HepG2 (cell line): Measurements from ENCODE around the gene CCDC50. TPM values are rescaled to one million over a fixed set of nuclear protein-coding genes. Genes with fewer than 3 reads are reported as not detected.
A peak's percentile ranks its signal among the peaks of the same experiment; 100 is the strongest.

Source experiments
- ARID2 ChIP-seq: sonication (generic); formaldehyde crosslinking; IDR thresholded peaks from 2 replicates; pipeline ENCODE4 v1.8.1; 2022; ENCODE audit warnings: mild to moderate bottlenecking, missing genetic modification reagents, borderline replicate concordance
- CSRNP1 ChIP-seq: sonication (generic); formaldehyde crosslinking; IDR thresholded peaks from 2 replicates; pipeline ENCODE4 v1.8.1; 2023; ENCODE audit warnings: mild to moderate bottlenecking, missing genetic modification reagents
- GPN1 ChIP-seq: sonication (generic); formaldehyde crosslinking; IDR thresholded peaks from 2 replicates; pipeline ENCODE4 v1.5.1; 2020; ENCODE audit warnings: missing genetic modification reagents, borderline replicate concordance
- HNRNPLL ChIP-seq: fragments of 200-400 bp; formaldehyde crosslinking; IDR thresholded peaks from 2 replicates; pipeline ENCODE4 v1.6.1; 2017; ENCODE audit warnings: mild to moderate bottlenecking, low read depth, low read length; ENCODE audit not compliant: poor library complexity, severe bottlenecking
- HOXA5 ChIP-seq: sonication (generic); formaldehyde crosslinking; IDR thresholded peaks from 2 replicates; pipeline ENCODE4 v1.4.0; 2020; ENCODE audit warnings: missing genetic modification reagents
- IRX3 ChIP-seq: sonication (generic); formaldehyde crosslinking; IDR thresholded peaks from 2 replicates; pipeline ENCODE4 v1.8.1; 2023; ENCODE audit warnings: mild to moderate bottlenecking, low read depth, missing genetic modification reagents, borderline replicate concordance
- MXD3 ChIP-seq: IDR thresholded peaks from 2 replicates; pipeline ENCODE4 v1.6.1; 2016; ENCODE audit warnings: mild to moderate bottlenecking, missing biosample characterization, missing genetic modification reagents
- STAG1 ChIP-seq: sonication (generic); formaldehyde crosslinking; IDR thresholded peaks from 2 replicates; pipeline ENCODE4 v1.4.0; 2020; ENCODE audit warnings: missing genetic modification reagents
- ZBTB25 ChIP-seq: IDR thresholded peaks from 2 replicates; pipeline ENCODE4 v1.6.1; 2018; ENCODE audit warnings: missing genetic modification reagents
- ZBTB38 ChIP-seq: sonication (generic); formaldehyde crosslinking; IDR thresholded peaks from 2 replicates; pipeline ENCODE4 v1.5.1; 2020; ENCODE audit warnings: mild to moderate bottlenecking, missing genetic modification reagents
- ZEB1 ChIP-seq: IDR thresholded peaks from 2 replicates; pipeline ENCODE4 v1.6.1; 2012; ENCODE audit warnings: mild to moderate bottlenecking, low read depth, inconsistent platforms; ENCODE audit not compliant: insufficient replicate concordance
- ZHX2 ChIP-seq, 2 experiments: sonication (generic) in 1 of 2; formaldehyde crosslinking in 1 of 2; IDR thresholded peaks; 2 replicates each; pipeline versions ENCODE4 v1.6.1 to v1.9.0; 2014 to 2022; ENCODE audit warnings: antibody characterized with exemption in 1 of 2, borderline replicate concordance in 1 of 2, inconsistent platforms in 1 of 2, low read depth in 1 of 2, missing genetic modification reagents in 1 of 2
- ZNF235 ChIP-seq: sonication (generic); formaldehyde crosslinking; IDR thresholded peaks from 2 replicates; pipeline ENCODE4 v1.8.1; 2023; ENCODE audit warnings: mild to moderate bottlenecking, missing genetic modification reagents, borderline replicate concordance
- ZNF264 ChIP-seq: sonication (generic); formaldehyde crosslinking; IDR thresholded peaks from 2 replicates; pipeline ENCODE4 v1.4.0; 2020; ENCODE audit warnings: missing genetic modification reagents
- ZNF670 ChIP-seq: sonication (generic); formaldehyde crosslinking; IDR thresholded peaks from 2 replicates; pipeline ENCODE4 v1.8.0; 2022; ENCODE audit warnings: mild to moderate bottlenecking, missing genetic modification reagents, borderline replicate concordance
- ZNF777 ChIP-seq: sonication (generic); formaldehyde crosslinking; IDR thresholded peaks from 2 replicates; pipeline ENCODE4 v1.4.0; 2020; ENCODE audit warnings: missing genetic modification reagents
- polyA plus RNA-seq, 8 experiments: library from polyadenylated mRNA; depleted of rRNA in 3 of 8; stranded (reverse) in 7 of 8; unstranded in 1 of 8; fragments of >200 nt; fragmentation: Illumina TruSeq in 4 of 8; extraction: Trizol in 4 of 8; gene quantifications; 2 replicates each; pipeline versions ENCODE4 v1.2.1 to v1.2.3, GENCODE V29; 2011 to 2016; ENCODE audit warnings: low read depth in 4 of 8, missing spikeins in 1 of 8, mixed read lengths in 1 of 8; ENCODE audit not compliant: insufficient read depth in 1 of 8
- total RNA-seq, 5 experiments: library from RNA; depleted of rRNA; stranded (reverse); fragments of >200 nt; fragmentation: Illumina TruSeq; extraction: Trizol; gene quantifications; 2 replicates each; pipeline ENCODE4 v1.2.3, GENCODE V29; 2016; ENCODE audit warnings: low read depth in 1 of 5
- TF ChIP-seq, protein P1 (sequence below): sonication (generic); formaldehyde crosslinking; IDR thresholded peaks from 2 replicates; pipeline ENCODE4 v1.5.1; 2020; ENCODE audit warnings: mild to moderate bottlenecking, moderate library complexity, missing genetic modification reagents

Gene CCDC50
- total and polyA plus RNA-seq, 2 of the 13 experiments (the other 11 are each of a cell fraction or from before 2014, with no cell fraction given) = 47.6 to 66.4 TPM

- TF ChIP-seq ZNF235 (CRISPR knock-in tag) (peak; percentile 72; the same call in 1 of the 2 replicates), IRX3 (CRISPR knock-in tag) (no peak), ZNF670 (peak; percentile 96), ZHX2 (IDR thresholded peaks at IDR 0.05; ENCODE audit: low read depth) (0 out of 2 replicates have a peak, but pooled peaks have one; percentile 31), ZHX2 (CRISPR knock-in tag; IDR thresholded peaks at IDR 0.05; ENCODE audit: borderline replicate concordance) (peak; percentile 51; the same call in 1 of the 2 replicates), ZBTB25 (peak; percentile 92), ZNF777 (CRISPR knock-in tag) (peak; percentile 87), HNRNPLL (peak; percentile 94), MXD3 (peak; percentile 91), ZEB1 (peak; percentile 69), CSRNP1 (CRISPR knock-in tag) (peak; percentile 57; the same call in 1 of the 2 replicates), HOXA5 (CRISPR knock-in tag) (no peak; the same call in 1 of the 2 replicates), ZBTB38 (CRISPR knock-in tag) (no peak; the same call in 1 of the 2 replicates), GPN1 (CRISPR knock-in tag) (no peak), ARID2 (CRISPR knock-in tag) (0 out of 2 replicates have a peak, but pooled peaks have one; percentile 25), ZNF264 (CRISPR knock-in tag) (peak; percentile 100), STAG1 (peak; percentile 11; the same call in 1 of the 2 replicates)
- TF ChIP-seq, protein P1, sequence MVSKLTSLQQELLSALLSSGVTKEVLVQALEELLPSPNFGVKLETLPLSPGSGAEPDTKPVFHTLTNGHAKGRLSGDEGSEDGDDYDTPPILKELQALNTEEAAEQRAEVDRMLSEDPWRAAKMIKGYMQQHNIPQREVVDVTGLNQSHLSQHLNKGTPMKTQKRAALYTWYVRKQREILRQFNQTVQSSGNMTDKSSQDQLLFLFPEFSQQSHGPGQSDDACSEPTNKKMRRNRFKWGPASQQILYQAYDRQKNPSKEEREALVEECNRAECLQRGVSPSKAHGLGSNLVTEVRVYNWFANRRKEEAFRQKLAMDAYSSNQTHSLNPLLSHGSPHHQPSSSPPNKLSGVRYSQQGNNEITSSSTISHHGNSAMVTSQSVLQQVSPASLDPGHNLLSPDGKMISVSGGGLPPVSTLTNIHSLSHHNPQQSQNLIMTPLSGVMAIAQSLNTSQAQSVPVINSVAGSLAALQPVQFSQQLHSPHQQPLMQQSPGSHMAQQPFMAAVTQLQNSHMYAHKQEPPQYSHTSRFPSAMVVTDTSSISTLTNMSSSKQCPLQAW (CRISPR knock-in tag) = peak; percentile 75
Measured at GRCh38 chr3:191328962-191329653, at the start of gene CCDC50 (continued).
